HG02885 (cell line): Measurements from ENCODE around the gene NAIP.
"Not testable (repeated sequence)": the region's sequence is repeated elsewhere in the genome, so short reads cannot be mapped to it uniquely, and the experiment has no call there.

Experiments
- ATAC-seq: cut with Tn5 transposase; IDR thresholded peaks from one replicate; pipeline ENCODE4 v1.9.1; 2021; ENCODE audit warnings: mild to moderate bottlenecking; ENCODE audit not compliant: unreplicated experiment, poor library complexity

NAIP gene, protein sequence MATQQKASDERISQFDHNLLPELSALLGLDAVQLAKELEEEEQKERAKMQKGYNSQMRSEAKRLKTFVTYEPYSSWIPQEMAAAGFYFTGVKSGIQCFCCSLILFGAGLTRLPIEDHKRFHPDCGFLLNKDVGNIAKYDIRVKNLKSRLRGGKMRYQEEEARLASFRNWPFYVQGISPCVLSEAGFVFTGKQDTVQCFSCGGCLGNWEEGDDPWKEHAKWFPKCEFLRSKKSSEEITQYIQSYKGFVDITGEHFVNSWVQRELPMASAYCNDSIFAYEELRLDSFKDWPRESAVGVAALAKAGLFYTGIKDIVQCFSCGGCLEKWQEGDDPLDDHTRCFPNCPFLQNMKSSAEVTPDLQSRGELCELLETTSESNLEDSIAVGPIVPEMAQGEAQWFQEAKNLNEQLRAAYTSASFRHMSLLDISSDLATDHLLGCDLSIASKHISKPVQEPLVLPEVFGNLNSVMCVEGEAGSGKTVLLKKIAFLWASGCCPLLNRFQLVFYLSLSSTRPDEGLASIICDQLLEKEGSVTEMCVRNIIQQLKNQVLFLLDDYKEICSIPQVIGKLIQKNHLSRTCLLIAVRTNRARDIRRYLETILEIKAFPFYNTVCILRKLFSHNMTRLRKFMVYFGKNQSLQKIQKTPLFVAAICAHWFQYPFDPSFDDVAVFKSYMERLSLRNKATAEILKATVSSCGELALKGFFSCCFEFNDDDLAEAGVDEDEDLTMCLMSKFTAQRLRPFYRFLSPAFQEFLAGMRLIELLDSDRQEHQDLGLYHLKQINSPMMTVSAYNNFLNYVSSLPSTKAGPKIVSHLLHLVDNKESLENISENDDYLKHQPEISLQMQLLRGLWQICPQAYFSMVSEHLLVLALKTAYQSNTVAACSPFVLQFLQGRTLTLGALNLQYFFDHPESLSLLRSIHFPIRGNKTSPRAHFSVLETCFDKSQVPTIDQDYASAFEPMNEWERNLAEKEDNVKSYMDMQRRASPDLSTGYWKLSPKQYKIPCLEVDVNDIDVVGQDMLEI (N-terminal part only)

DNA sequence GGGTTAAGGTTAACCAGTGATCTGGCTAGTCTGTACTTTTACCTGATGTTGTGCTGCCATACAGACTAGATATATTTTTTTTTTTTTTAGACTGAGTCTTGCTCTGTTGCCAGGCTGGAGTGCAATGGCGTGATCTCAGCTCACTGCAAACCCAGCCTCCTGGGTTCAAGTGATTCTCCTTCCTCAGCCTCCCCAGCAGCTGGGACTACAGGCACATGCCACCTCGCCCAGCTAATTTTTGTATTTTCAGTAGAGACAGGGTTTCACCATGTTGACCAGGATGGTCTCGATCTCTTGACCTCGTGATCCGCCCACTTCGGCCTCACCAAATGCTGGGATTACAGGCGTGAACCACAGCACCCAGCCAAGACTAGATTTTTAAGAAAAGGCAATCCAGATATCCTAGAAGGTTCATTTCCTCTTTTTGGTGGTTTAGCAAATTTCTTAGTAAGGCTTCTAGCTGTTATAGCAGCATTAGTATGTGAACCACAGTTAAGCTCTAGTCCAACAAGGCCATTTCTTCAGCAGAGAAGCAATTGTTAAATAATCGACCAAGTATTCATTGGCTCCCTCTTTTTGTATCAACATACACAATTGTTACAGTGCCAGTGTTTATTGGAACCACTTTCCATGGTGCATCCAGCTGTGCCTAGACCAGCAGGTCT lies at the start of gene NAIP:
NAIP (minus strand) TSS at position 51 of the 665 bp plus-strand sequence. CDS start 12,424 bp downstream, outside the sequence.
- peak; percentile 60 for ATAC-seq

DNA sequence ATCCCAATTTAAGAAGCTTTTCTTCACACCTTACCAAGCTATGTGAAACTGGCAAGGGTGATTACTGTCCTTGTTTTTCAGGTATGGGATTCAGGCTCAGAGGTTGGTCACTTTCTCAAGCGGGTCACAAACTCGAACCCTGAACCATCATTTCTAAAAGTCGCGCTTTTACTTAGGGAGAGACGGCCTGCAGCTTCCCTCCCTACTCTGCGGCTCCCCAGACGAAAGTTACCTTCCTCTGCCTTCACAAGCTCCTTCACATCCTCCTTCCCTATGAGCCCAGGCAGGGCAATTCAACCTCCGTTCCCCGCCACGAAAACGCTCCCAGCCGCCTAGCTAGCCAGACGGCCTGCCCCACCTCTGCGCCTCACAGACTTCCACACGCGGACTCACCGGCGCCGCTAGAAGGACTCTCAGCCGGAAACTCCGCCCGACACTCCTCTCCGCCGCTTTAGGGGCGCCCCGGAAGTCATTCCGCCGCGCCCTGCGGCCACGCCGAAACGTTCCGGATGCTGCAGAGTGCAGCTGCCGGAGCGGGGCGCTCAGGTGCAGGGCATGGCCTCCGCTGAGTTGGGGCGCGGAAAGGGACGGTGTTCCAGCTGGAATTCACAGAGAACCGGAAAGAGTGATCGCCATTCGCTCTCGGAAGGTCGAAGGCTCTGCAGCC lies 42.3 kb upstream of the NAIP start, which contains the start of gene GTF2H2:
GTF2H2 (minus strand) TSS at position 415 of the 667 bp plus-strand sequence. CDS start 4,913 bp downstream, outside the sequence.
- ATAC-seq = peak; percentile 97

DNA sequence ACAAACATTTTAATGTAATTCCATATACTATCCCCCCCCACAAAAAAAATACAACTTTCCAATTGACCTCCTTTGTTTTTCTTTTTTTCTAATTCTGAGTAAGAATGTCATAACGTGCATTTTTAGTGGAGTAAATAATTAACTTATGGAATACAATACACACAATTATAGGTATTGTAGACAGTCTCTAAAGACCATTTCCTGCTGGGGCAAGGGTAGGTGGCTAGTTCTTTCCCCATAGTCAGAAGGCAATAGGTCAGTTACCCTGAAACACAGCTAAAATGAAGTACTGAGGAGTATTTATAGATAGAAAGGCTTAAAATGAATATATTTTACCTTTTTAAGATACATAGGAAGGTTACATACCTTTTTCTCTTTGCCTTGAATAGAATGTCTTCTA lies 36.2 kb upstream of the NAIP start:
- ATAC-seq = not testable (repeated sequence)

DNA sequence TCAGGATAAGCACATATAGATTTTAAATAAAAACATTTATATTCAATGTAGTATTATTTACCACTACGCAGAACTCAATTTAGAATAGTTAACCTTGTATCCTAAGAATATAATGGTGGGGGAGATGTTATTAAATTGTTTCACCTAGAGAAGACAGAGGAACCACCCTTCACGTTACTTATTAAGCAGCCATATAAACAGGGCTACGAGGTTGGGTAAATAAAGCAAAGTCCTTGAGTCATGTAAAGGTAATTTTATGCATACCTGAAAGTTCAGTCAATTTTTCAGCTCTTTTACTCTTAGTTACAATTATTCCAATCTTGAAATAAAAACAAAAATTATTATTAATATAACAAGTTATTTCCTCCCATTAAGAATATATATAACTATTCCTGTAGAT lies 34.3 kb upstream of the NAIP start:
- ATAC-seq = not testable (repeated sequence)

DNA sequence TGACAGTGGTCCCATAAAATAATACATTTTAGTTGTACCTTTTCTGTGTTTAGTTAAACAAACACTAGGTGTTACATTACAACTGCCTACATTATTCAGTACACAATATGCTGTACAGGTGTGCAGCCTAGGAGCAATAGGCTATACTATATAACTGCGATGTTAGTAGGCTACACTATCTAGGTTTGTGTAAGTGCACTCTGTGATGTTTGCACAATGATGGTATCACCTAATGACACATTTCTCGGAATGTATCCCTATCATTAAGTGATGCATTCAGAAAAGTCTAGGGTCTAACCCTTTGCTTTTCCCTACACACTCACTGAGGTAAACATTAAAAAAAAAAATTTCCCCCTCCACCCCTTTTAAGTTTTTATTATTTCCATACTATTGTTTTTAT lies 19.7 kb upstream of the NAIP start:
- ATAC-seq = not testable (repeated sequence)

DNA sequence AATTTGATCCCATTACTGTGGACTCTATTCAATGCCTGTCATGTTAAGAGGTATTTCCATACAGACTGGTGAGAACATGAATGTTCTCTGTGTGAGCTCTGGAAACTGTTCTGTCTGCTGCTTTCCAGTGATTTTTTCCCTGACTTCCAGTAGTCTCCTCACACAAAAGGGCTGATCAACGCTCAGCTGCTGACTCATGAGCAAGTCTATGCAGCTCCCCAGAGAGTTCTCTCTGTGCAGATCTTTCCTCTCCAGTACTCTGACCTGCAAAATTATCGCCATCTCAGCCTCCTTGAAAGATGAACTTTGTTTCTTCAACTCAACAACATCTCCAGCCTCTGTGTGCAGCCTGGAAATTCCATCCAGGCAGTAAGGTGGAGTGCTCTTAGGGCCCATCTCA lies 19.0 kb upstream of the NAIP start:
- not testable (repeated sequence) for ATAC-seq

DNA sequence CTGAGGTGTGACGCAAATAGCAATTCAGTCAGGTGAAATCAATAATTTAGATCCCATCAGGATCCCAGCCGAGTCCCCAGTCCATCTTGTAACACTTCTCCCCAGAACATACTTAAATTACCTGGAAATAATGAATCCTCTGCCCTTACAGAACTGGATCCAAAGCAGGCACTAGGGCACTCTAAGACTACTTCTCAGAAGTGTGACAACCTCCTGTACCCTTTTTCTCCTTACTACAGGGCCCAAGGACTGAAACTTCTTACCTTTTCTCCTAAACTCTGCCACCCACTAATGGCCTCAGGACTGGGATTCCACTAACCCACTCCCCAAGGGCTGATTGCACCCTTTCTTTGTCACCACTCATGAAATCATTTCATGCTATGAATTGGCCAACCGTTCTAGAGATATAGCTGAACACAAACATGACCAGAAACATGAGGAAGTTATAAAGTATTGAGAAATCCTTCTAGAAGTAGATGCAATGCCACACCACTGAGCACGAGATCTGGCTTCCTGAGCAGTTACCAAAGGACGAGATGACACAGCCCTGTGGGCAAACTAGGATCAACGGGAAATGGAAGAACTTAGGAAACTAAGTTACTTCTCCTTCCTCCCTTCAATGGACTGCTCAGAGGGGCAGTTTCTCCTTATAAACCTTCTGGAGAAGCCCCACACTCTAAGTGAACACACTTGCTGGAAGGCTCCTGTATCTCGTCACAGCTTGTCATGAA lies 6.1 kb upstream of the NAIP start:
- not testable (repeated sequence) for ATAC-seq

DNA sequence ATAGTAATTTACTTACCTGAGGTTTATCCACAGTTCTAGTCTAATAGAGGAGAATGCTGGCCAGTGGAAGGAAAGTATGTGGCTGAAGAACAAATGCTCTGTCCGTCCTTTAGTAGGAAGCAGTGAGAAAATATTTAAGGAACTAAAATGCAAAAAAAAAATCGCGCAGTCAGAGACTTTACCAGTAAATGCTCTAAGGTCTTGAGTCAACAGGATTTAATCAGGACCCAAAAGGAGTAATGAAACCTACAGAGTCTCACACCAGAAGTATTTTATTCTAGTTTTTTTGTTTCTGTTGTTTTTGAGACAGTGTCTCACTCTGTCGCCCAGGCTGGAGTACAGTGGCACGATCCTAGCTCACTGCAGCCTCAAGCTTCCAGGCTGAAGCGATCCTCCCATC lies 4.5 kb downstream of the NAIP start:
- ATAC-seq = not testable (repeated sequence)

DNA sequence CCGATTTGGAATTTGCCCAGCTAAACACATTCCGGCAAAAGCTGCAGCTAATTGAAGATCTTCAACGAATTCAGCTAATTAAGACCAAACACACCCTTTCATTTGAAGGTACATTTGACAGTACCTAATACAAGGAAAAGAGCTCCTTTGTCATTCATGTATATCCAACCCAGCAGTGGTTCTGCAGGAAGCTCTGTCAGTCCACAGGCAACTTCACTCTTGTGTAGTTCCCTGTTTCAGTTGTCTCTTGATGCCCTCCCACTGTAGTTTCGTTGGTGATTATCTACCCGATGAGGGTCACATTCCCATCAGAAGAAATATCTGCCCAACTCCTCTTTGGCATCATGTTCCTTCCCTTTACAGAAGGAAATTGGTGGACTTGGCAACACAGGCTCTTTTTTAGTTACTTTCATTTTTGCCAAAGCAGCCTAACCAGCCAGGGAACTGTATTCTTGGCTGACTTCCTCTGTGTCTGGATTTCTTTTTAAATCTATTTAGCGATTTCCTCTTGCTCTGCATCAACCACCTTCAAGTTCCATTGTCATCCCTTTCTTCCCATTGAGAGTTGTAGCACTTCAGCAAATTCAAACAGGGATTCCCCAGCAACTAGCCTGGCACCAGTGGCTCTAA lies 6.6 kb downstream of the NAIP start:
- not testable (repeated sequence) for ATAC-seq

DNA sequence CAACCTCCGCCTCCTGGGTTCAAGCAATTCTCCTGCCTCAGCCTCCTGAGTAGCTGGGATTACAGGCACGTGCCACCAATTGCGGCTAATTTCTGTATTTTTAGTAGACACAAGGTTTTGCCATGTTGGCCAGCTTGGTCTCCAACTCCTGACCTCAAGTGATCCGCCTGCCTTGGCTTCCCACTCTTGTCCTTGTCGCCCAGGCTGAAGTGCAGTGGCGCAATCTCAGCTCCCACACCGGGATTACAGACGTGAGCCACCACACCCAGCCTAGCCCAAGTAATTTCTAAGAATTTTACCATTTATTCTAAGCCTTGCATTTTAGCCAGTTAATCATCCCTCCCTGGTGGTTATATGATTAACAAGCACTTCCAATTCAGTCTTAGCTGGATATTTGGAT lies 11.0 kb downstream of the NAIP start:
- no peak for ATAC-seq

DNA sequence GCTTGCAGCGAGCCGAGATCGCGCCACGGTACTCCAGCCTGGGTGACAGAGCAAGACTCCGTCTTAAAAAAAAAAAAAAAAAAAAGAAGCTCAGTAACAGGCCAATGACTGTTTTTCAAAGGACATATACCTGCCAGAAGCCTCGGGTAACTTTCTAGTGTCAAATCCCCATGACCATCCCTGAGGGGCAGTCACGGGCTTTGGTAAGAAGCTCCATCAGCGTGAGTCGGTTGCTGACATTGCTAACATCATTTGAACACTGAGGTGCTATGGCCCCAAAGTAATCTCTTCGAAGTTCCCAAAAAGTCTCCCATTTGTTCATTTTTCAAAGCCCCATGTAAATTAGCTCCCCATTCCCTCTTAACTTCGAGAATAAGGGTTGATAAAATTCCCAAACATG lies 11.6 kb downstream of the NAIP start:
- ATAC-seq = no peak

DNA sequence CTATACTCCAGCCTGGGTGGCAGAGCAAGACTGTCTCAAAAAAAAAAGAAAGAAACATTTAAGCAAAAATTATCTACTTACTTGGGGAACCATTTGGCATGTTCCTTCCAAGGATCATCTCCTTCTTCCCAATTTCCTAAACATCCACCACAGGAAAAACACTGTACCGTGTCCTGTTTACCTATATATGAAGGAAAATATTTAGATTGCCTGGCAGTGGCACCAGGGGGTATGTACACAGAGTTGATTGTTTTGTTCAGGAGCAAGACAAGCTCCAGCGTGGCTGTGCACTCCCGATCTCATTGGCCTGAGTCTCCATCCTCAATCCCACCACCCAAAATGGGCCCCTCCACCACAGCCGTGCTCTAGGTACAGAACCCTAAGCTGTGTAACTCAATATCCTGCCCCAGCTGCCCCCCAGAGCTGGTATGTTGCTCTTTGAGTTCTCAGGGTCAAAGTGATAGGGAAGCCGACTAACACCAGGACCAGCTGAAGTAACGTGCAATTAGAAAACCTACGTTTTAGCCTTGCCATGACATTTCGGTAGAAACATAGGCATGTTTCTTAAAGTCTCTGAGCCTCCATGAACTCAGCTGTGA lies 13.8 kb downstream of the NAIP start:
- no peak for ATAC-seq

DNA sequence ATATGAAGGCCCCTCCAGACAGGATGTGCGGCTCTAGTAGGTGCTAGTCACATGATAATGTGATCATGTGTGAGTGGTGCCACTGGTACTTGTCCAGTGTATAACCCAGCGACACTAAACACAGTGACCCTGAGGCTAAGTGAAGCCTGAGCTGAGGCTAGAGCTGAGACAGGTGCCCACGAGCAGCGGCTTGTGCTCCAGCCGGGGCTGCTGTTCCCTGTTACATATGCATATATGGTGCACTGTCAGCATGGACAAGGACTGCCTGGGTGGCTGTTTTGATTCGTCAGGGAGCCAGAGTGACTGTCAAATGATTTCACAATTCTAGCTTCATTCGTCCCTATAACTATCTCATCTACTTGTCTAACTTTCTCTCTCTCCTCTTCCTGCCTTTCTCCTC lies 18.2 kb downstream of the NAIP start:
- not testable (repeated sequence) for ATAC-seq

DNA sequence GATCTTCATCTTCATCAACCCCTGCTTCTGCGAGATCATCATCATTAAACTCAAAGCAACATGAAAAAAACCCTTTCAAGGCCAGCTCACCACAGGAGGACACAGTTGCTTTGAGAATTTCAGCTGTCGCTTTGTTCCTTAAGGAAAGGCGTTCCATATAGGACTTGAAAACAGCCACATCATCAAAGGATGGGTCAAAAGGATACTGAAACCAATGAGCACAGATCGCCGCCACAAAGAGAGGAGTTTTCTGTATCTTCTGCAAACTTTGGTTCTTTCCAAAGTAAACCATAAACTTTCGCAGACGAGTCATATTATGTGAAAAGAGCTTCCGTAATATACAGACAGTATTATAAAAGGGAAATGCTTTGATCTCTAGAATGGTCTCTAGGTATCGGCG lies 40.3 kb downstream of the NAIP start:
- not testable (repeated sequence) for ATAC-seq

DNA sequence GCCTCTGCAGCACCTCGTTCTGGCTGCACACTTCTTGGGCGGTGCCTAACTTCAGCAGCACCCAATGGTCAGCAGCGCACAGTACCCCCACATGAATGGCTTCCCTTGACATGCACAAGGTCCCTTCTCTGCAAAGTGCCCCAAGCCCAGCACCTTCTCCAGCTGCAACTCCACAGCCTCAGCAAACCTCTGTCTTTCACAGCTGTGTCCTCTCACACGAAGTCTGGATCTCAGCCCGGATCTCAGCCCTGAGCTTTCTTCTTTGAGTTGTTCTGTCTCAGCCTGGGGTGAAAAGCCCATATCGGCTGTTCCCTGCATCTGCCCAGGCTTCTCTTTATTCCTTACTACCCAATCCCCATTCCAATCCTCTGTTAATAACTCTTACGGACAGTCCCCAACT lies 57.9 kb downstream of the NAIP start:
- not testable (repeated sequence) for ATAC-seq

DNA sequence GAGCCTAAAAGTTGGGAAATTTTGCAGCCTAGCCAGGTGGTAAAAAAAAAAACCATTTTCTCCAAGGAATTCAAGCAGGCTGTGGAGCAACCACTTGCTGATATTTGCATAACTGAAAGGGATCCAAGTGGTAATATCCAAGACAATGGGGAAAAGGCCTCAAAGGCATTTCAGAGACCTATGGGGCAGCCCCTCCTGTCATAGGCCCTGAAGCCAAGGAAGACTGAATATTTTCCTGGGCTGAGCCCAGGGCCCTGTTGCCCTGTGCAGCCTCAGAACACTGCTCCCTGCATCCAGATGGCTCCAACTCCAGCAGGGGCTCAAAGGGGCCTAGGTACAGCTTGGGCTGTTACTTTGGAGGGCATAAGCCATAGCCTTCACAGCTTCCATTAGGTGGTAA lies 60.6 kb downstream of the NAIP start:
- not testable (repeated sequence) for ATAC-seq

DNA sequence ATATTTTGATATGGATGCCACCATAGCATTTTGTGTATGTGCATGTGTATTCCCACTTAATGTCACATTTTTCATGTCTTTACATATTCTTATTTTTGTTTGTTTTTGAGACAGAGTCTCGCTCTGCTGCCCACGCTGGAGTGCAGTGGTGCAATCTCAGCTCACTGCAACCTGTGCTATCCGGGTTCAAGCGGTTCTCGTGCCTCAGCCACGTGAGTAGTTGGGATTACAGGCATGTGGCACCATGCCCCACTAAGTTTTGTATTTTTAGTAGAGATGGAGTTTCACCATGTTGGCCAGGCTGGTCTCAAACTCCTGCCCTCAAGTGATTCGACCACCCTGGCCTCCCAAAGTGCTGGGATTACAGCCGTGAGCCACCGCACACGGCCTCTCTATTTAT lies 72.1 kb downstream of the NAIP start:
- ATAC-seq = not testable (repeated sequence)

DNA sequence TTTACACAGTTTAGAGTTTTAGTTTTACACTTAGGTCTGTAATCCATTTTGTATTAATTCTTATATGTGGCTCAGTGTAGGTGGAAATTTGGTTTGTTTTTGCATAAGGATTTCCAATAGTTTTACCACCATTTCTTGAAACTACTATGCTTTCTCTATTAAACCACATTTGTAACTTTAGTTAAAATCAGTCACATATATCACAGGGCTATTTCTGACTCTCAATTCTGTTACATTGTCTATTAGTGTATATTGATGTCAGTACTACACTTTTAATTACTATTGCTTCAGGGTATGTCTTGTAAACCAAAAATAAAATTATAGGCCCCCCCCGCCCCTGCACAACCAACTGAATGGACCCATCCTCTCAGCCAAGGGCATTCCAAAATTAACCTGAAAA lies 92.6 kb downstream of the NAIP start:
- not testable (repeated sequence) for ATAC-seq
